Panc1 (cell line): ENCODE results near the gene ZFYVE21. TPM values are rescaled to one million over a fixed set of nuclear protein-coding genes. Genes with fewer than 3 reads are reported as not detected.

ENCODE experiments used
- ATAC-seq: fragments of 200-7000 bp; cut with Tn5 transposase; 2 replicates; pipeline ENCODE4 v1.9.1; 2020; ENCODE audit warnings: mild to moderate bottlenecking, moderate library complexity
- BruUV-seq: library from RNA; stranded (reverse); fragments of 400-500 nt; replicated peaks from 2 replicates; lab custom pipeline; 2021; lab: Mats Ljungman, UMichigan
- CTCF ChIA-PET: fragments of 300-600 bp; sonication (Branson Sonifier 250); formaldehyde crosslinking; loops from one replicate; lab custom pipeline; 2022; ENCODE audit warnings: antibody characterized with exemption; lab: Charles Lee
- POLR2A ChIA-PET: fragments of 300-600 bp; sonication (Branson Sonifier 250); formaldehyde crosslinking; loops from one replicate; lab custom pipeline; 2022; ENCODE audit warnings: antibody characterized with exemption; lab: Charles Lee
- DNase-seq: peaks from one replicate; pipeline ENCODE4 v3.0.0-alpha.2; 2010; ENCODE audit warnings: low read depth, low spot score
- H3K27ac ChIP-seq: 2 replicates; pipeline ENCODE4 v1.5.1; 2011; ENCODE audit warnings: mild to moderate bottlenecking, low read length, inconsistent platforms
- H3K27me3 ChIP-seq: fragments of 200-500 bp; sonication (Bioruptor generic); 2 replicates; pipeline ENCODE4 v1.6.0; 2014; ENCODE audit warnings: low read length, inconsistent platforms; ENCODE audit not compliant: control insufficient read depth, insufficient read depth
- H3K36me3 ChIP-seq: fragments of 200-500 bp; sonication (Bioruptor generic); 2 replicates; pipeline ENCODE4 v1.5.1; 2014; ENCODE audit warnings: inconsistent platforms, mild to moderate bottlenecking, low read length, moderate library complexity; ENCODE audit not compliant: control insufficient read depth, insufficient read depth
- H3K4me1 ChIP-seq: 2 replicates; pipeline ENCODE4 v1.5.1; 2011; ENCODE audit warnings: inconsistent platforms, mild to moderate bottlenecking, low read length, moderate library complexity; ENCODE audit not compliant: control insufficient read depth, insufficient read depth
- H3K4me3 ChIP-seq, 2 experiments: 2 replicates each; pipeline ENCODE4 v1.5.1; 2011 to 2012; ENCODE audit warnings: low read depth in 2 of 2, low read length in 2 of 2, mild to moderate bottlenecking in 2 of 2, inconsistent platforms in 1 of 2, moderate library complexity in 1 of 2
- H3K9me3 ChIP-seq: fragments of 200-500 bp; sonication (Bioruptor generic); 2 replicates; pipeline ENCODE4 v1.5.1; 2014; ENCODE audit warnings: low read depth, mild to moderate bottlenecking, inconsistent platforms, low read length, moderate library complexity; ENCODE audit not compliant: control insufficient read depth, insufficient read depth
- CTCF ChIP-seq: fragments of 450-650 bp; IDR thresholded peaks from 2 replicates; pipeline ENCODE4 v1.5.1; 2017; ENCODE audit warnings: mild to moderate bottlenecking
- POLR2AphosphoS5 ChIP-seq: IDR thresholded peaks from 2 replicates; pipeline ENCODE4 v1.6.1; 2012; ENCODE audit warnings: mild to moderate bottlenecking, low read depth, low read length, moderate library complexity
- REST ChIP-seq, 2 experiments: IDR thresholded peaks; 2 replicates each; pipeline ENCODE4 v1.6.1; 2011 to 2012; ENCODE audit warnings: low read depth in 2 of 2, control low read depth in 1 of 2, low read length in 1 of 2, mild to moderate bottlenecking in 1 of 2, moderate library complexity in 1 of 2; ENCODE audit not compliant: insufficient read depth in 1 of 2
- SIN3A ChIP-seq: IDR thresholded peaks from 2 replicates; pipeline ENCODE4 v1.6.1; 2012; ENCODE audit warnings: low read depth, mild to moderate bottlenecking, low read length, moderate library complexity, borderline replicate concordance; ENCODE audit not compliant: insufficient read depth
- TCF7L2 ChIP-seq: IDR thresholded peaks from 2 replicates; pipeline ENCODE4 v1.6.1; 2011; ENCODE audit warnings: mild to moderate bottlenecking, low read depth, low read length, inconsistent platforms
- in situ Hi-C: cut with HindIII; loops from 2 replicates; pipeline ENCODE4 v1.10.0; 2016; ENCODE audit warnings: low sequenced_read_pairs, low pct_unique_long_range_greater_than_20kb
- intact Hi-C: fragments of 100-400 bp; cut with micrococcal nuclease; formaldehyde crosslinking; loops from one replicate; pipeline ENCODE4 v1.10.0; 2022; ENCODE audit not compliant: unreplicated experiment
- total RNA-seq: library from RNA; stranded (reverse); gene quantifications from one replicate; pipeline ENCODE4 v1.2.1, GENCODE V29; 2021; ENCODE audit not compliant: unreplicated experiment

ZFYVE21 gene
- total RNA-seq, 1 experiment from 2014 or later = 41.8 TPM

- ATAC-seq (no peak), DNase-seq (no peak)
- Histone ChIP-seq H3K4me1 (no peaks in the 10 kb centered on the region; the same call in 1 of the 2 replicates), H3K27me3 (no peaks in the 10 kb centered on the region), H3K27ac (no peak overlapping the region), H3K4me3 (no peak overlapping the region), H3K36me3 (no peaks in the 10 kb centered on the region), H3K9me3 (no peaks in the 10 kb centered on the region)
- POLR2A ChIA-PET = no interaction called here
- BruUV-seq = no TSS peak
- CTCF ChIA-PET = no interaction called here
- in situ Hi-C loops (no loop called here), intact Hi-C loops (no loop called here)
- no peak for TF ChIP-seq POLR2AphosphoS5
- TF ChIP-seq SIN3A = no peak
- TF ChIP-seq REST (IDR thresholded peaks at IDR 0.05; ENCODE audit: insufficient read depth in 1 of 2, low read depth in 2 of 2, low read length in 1 of 2) = no peak
- TF ChIP-seq CTCF = no peak
- TF ChIP-seq TCF7L2 = no peak
Observed at GRCh38 chr14:103724116-103724515, 8.5 kb downstream of the ZFYVE21 start.

- 0 out of 2 replicates have a peak, but pooled peaks have one; percentile 19 for ATAC-seq
- no peak overlapping the region for H3K27ac ChIP-seq
- H3K4me1 ChIP-seq = no peaks in the 10 kb centered on the region; the same call in 1 of the 2 replicates
- no peaks in the 10 kb centered on the region for H3K36me3 ChIP-seq
- TF ChIP-seq REST (IDR thresholded peaks at IDR 0.05; ENCODE audit: insufficient read depth in 1 of 2, low read depth in 2 of 2, low read length in 1 of 2) (no peak), SIN3A (no peak), TCF7L2 (no peak), CTCF (no peak), POLR2AphosphoS5 (no peak)
- CTCF ChIA-PET = no interaction called here
- H3K9me3 ChIP-seq = no peaks in the 10 kb centered on the region
- no peaks in the 10 kb centered on the region for H3K27me3 ChIP-seq
- DNase-seq = no peak
- intact Hi-C loops (no loop called here), in situ Hi-C loops (no loop called here)
- POLR2A ChIA-PET = no interaction called here
- BruUV-seq = no TSS peak
- no peak overlapping the region for H3K4me3 ChIP-seq
Observed at GRCh38 chr14:103725001-103725682, 9.5 kb downstream of the ZFYVE21 start.
